WTC11 (cell line): ENCODE measurements around the gene DUSP6.

Source experiments
- CREB1 ChIP-seq: sonication (generic); formaldehyde crosslinking; IDR thresholded peaks from 2 replicates; pipeline ENCODE4 v1.8.0; 2023; ENCODE audit warnings: mild to moderate bottlenecking, missing genetic modification reagents
- ELF4 ChIP-seq: sonication (generic); formaldehyde crosslinking; IDR thresholded peaks from 2 replicates; pipeline ENCODE4 v1.8.1; 2022; ENCODE audit warnings: low read depth, mild to moderate bottlenecking, moderate library complexity, missing genetic modification reagents
- FOXP1 ChIP-seq: sonication (generic); formaldehyde crosslinking; IDR thresholded peaks from 2 replicates; pipeline ENCODE4 v1.8.0; 2022; ENCODE audit warnings: missing genetic modification reagents, mild to moderate bottlenecking, moderate library complexity, borderline replicate concordance
- MYBL2 ChIP-seq: sonication (generic); formaldehyde crosslinking; IDR thresholded peaks from 2 replicates; pipeline ENCODE4 v1.8.1; 2023; ENCODE audit warnings: mild to moderate bottlenecking, moderate library complexity, missing genetic modification reagents
- NFYB ChIP-seq: sonication (generic); formaldehyde crosslinking; conservative IDR thresholded peaks from 2 replicates; pipeline ENCODE4 v1.8.0; 2022; ENCODE audit warnings: low read depth, missing genetic modification reagents
- OVOL2 ChIP-seq: fragments of 250-450 bp; sonication (Bioruptor Pico); IDR thresholded peaks from 2 replicates; pipeline ENCODE4 v1.9.0; 2021; ENCODE audit warnings: mild to moderate bottlenecking, borderline replicate concordance
- SMAD4 ChIP-seq: sonication (generic); formaldehyde crosslinking; IDR thresholded peaks from 2 replicates; pipeline ENCODE4 v1.8.0; 2022; ENCODE audit warnings: mild to moderate bottlenecking, missing genetic modification reagents
- SP1 ChIP-seq: sonication (generic); formaldehyde crosslinking; conservative IDR thresholded peaks from 2 replicates; pipeline ENCODE4 v1.8.1; 2022; ENCODE audit warnings: missing genetic modification reagents
- TF ChIP-seq, protein P1 (sequence below): fragments of 200-600 bp; IDR thresholded peaks from 2 replicates; pipeline ENCODE4 v1.8.0; 2022; ENCODE audit warnings: antibody characterized with exemption
- TF ChIP-seq, protein P2 (sequence below): sonication (generic); formaldehyde crosslinking; IDR thresholded peaks from 2 replicates; pipeline ENCODE4 v1.8.1; 2023; ENCODE audit warnings: mild to moderate bottlenecking, missing genetic modification reagents, moderate library complexity
- TF ChIP-seq, protein P3 (sequence below): sonication (generic); formaldehyde crosslinking; conservative IDR thresholded peaks from 2 replicates; pipeline ENCODE4 v1.8.1; 2022; ENCODE audit warnings: mild to moderate bottlenecking, missing genetic modification reagents
- TF ChIP-seq, protein P4 (sequence below): sonication (generic); formaldehyde crosslinking; IDR thresholded peaks from 2 replicates; pipeline ENCODE4 v1.8.0; 2023; ENCODE audit warnings: missing genetic modification reagents
- TF ChIP-seq, protein P5 (sequence below): sonication (generic); formaldehyde crosslinking; IDR thresholded peaks from 2 replicates; pipeline ENCODE4 v1.8.1; 2022; ENCODE audit warnings: low read depth, missing genetic modification reagents, borderline replicate concordance

DNA sequence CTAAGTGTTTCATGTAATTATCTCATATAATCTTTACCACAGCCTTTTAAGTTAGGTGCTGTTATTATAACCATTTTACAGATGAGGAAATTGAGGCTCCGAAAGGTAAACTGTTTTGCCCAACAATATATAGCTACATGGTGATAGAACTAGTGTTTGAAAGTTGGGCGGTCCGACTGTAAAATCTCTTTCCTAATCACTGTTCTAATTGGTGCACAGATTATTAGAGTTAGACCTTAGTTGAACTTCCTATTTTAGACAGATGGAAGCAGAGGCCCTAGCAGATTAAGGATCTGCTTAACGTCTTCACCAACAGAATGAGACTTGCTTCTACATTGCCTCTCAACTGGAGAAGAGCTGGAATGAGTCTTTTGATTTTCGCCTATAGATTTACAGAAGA is 30.0 kb upstream of the DUSP6 start:
- TF ChIP-seq CREB1: no peak
- TF ChIP-seq, protein P1, sequence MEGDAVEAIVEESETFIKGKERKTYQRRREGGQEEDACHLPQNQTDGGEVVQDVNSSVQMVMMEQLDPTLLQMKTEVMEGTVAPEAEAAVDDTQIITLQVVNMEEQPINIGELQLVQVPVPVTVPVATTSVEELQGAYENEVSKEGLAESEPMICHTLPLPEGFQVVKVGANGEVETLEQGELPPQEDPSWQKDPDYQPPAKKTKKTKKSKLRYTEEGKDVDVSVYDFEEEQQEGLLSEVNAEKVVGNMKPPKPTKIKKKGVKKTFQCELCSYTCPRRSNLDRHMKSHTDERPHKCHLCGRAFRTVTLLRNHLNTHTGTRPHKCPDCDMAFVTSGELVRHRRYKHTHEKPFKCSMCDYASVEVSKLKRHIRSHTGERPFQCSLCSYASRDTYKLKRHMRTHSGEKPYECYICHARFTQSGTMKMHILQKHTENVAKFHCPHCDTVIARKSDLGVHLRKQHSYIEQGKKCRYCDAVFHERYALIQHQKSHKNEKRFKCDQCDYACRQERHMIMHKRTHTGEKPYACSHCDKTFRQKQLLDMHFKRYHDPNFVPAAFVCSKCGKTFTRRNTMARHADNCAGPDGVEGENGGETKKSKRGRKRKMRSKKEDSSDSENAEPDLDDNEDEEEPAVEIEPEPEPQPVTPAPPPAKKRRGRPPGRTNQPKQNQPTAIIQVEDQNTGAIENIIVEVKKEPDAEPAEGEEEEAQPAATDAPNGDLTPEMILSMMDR: no peak
- TF ChIP-seq ELF4 (CRISPR knock-in tag): no peak
- no peak for TF ChIP-seq FOXP1 (CRISPR knock-in tag)
- TF ChIP-seq, protein P2, sequence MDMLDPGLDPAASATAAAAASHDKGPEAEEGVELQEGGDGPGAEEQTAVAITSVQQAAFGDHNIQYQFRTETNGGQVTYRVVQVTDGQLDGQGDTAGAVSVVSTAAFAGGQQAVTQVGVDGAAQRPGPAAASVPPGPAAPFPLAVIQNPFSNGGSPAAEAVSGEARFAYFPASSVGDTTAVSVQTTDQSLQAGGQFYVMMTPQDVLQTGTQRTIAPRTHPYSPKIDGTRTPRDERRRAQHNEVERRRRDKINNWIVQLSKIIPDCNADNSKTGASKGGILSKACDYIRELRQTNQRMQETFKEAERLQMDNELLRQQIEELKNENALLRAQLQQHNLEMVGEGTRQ (CRISPR knock-in tag): no peak
- no peak for TF ChIP-seq OVOL2 (CRISPR knock-in tag)
- TF ChIP-seq SMAD4 (CRISPR knock-in tag): no peak
- TF ChIP-seq, protein P3, sequence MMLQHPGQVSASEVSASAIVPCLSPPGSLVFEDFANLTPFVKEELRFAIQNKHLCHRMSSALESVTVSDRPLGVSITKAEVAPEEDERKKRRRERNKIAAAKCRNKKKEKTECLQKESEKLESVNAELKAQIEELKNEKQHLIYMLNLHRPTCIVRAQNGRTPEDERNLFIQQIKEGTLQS: no peak
- no peak for TF ChIP-seq NFYB (CRISPR knock-in tag)
- TF ChIP-seq, protein P4, sequence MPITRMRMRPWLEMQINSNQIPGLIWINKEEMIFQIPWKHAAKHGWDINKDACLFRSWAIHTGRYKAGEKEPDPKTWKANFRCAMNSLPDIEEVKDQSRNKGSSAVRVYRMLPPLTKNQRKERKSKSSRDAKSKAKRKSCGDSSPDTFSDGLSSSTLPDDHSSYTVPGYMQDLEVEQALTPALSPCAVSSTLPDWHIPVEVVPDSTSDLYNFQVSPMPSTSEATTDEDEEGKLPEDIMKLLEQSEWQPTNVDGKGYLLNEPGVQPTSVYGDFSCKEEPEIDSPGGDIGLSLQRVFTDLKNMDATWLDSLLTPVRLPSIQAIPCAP: no peak
- TF ChIP-seq, protein P5, sequence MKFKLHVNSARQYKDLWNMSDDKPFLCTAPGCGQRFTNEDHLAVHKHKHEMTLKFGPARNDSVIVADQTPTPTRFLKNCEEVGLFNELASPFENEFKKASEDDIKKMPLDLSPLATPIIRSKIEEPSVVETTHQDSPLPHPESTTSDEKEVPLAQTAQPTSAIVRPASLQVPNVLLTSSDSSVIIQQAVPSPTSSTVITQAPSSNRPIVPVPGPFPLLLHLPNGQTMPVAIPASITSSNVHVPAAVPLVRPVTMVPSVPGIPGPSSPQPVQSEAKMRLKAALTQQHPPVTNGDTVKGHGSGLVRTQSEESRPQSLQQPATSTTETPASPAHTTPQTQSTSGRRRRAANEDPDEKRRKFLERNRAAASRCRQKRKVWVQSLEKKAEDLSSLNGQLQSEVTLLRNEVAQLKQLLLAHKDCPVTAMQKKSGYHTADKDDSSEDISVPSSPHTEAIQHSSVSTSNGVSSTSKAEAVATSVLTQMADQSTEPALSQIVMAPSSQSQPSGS: no peak
- no peak for TF ChIP-seq MYBL2 (CRISPR knock-in tag)
- TF ChIP-seq SP1 (CRISPR knock-in tag): no peak
